Adrenal gland (tissue), 5 donors: ENCODE results near the gene PTGES3L.

Source experiments
- POLR2A ChIP-seq, 2 donors: fragments of 450-650 bp; IDR thresholded peaks; one replicate each; pipeline ENCODE4 v1.6.1; 2017; ENCODE audit warnings: antibody characterized with exemption in 2 of 2, mild to moderate bottlenecking in 2 of 2, moderate library complexity in 1 of 2
- TF ChIP-seq, protein P1 (sequence below), 6 experiments: fragments of 450-650 bp in 4 of 6; fragments of 200-600 bp in 2 of 6; sonication (generic) in 1 of 6; IDR thresholded peaks; 1 replicate in 5 of 6; 2 replicates in 1 of 6; pipeline versions ENCODE4 v1.5.1 to v1.8.0; 2016 to 2021; ENCODE audit warnings: antibody characterized with exemption in 6 of 6, mild to moderate bottlenecking in 2 of 6, moderate library complexity in 1 of 6
- donor health status: DM: no; HTN: no; CAD: no.

DNA sequence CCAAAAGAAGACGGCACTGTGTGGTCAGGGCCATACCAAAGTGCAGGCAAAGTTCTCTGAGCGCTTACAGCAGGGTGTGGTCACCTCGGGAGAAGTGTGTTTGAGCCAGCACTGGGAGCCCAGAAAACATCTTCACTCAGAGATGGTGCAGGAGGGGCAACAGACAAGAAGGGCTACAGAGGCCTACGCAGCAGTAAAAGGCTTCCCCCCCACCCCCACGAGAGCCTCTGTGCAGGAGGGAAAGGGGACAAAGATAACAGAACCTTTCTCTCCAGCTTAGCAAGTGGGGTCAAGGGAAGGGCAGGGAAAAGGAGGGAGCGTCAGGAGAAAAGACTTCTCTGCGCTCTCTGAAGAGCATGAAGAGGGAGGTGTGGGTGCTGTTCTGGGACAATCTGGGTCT is 39.5 kb upstream of the PTGES3L start:
- TF ChIP-seq, protein P1, sequence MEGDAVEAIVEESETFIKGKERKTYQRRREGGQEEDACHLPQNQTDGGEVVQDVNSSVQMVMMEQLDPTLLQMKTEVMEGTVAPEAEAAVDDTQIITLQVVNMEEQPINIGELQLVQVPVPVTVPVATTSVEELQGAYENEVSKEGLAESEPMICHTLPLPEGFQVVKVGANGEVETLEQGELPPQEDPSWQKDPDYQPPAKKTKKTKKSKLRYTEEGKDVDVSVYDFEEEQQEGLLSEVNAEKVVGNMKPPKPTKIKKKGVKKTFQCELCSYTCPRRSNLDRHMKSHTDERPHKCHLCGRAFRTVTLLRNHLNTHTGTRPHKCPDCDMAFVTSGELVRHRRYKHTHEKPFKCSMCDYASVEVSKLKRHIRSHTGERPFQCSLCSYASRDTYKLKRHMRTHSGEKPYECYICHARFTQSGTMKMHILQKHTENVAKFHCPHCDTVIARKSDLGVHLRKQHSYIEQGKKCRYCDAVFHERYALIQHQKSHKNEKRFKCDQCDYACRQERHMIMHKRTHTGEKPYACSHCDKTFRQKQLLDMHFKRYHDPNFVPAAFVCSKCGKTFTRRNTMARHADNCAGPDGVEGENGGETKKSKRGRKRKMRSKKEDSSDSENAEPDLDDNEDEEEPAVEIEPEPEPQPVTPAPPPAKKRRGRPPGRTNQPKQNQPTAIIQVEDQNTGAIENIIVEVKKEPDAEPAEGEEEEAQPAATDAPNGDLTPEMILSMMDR (IDR thresholded peaks at IDR 0.05) = no peak
- TF ChIP-seq POLR2A (IDR thresholded peaks at IDR 0.05) = peak in 1 of 2 donors; percentile 35
